HFF-Myc (cell line): ENCODE results near the gene LCN9.

Experiments
- DNase-seq: peaks from one replicate; pipeline ENCODE4 v3.0.0-alpha.2; 2011; ENCODE audit warnings: low read depth; ENCODE audit errors: extremely low read depth
- H3K4me3 ChIP-seq: replicated peaks from 2 replicates; pipeline ENCODE4 v1.5.1; 2011; ENCODE audit warnings: low read depth, mild to moderate bottlenecking, control low read depth, low read length
- CTCF ChIP-seq: IDR thresholded peaks from 2 replicates; pipeline ENCODE4 v1.5.1; 2012; ENCODE audit warnings: mild to moderate bottlenecking, low read depth, low read length, control low read depth; ENCODE audit errors: missing control alignments

Gene LCN9

GRCh38 chr9:135715056-135715595 lies 52.0 kb downstream of the LCN9 start:
- no peak for DNase-seq
- H3K4me3 ChIP-seq: no peak overlapping the region
- no peak for TF ChIP-seq CTCF

DNA sequence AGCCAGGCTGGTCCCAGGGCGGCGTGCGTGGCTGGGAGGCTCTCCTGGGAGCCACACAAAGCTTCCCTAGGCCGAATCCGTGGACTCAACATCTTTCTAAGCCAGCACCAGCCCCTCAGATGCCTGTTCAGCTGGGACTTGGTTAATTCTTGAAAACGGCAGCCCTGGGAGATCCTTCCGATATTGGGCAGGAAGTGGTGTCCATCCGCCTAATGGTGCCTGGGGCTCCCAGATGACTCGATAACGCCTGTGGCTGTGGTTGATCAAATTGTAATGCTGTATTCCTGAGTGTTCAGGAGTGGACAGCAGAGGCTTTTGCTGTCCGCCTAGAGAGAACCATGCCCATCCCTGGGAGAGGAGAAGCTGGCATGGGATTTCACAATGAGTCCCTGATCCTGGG lies 52.9 kb downstream of the LCN9 start:
- TF ChIP-seq CTCF: no peak
- no peak overlapping the region for H3K4me3 ChIP-seq
- no peak for DNase-seq
